HT-29 (cell line): ENCODE measurements around the gene GAS2. TPM values are rescaled to one million over a fixed set of nuclear protein-coding genes. Genes with fewer than 3 reads are reported as not detected.

ENCODE experiments used
- DNase-seq: peaks from one replicate; pipeline ENCODE4 v3.0.0-alpha.2; 2015; ENCODE audit warnings: low spot score
- total RNA-seq: library from RNA; depleted of rRNA; stranded (reverse); fragments of >200 nt; shearing (Covaris generic); gene quantifications from 2 replicates; pipeline ENCODE4 v1.2.3, GENCODE V29; 2014

Gene GAS2
- total RNA-seq, 1 experiment from 2014 or later: 3.3 TPM

GRCh38 chr11:22725079-22725478 is 58.7 kb downstream of the GAS2 start:
- no peak for DNase-seq

GRCh38 chr11:22728600-22729389 is 62.4 kb downstream of the GAS2 start:
- DNase-seq: no peak

- DNase-seq: peak; percentile 66
Measured at GRCh38 chr11:22730319-22730718, 63.9 kb downstream of the GAS2 start.

GRCh38 chr11:22732588-22732987 is 66.2 kb downstream of the GAS2 start:
- DNase-seq: no peak

GRCh38 chr11:22733475-22734248 is 67.3 kb downstream of the GAS2 start:
- no peak for DNase-seq

GRCh38 chr11:22734628-22735345 is 68.4 kb downstream of the GAS2 start:
- DNase-seq: no peak

- no peak for DNase-seq
Measured at GRCh38 chr11:22742157-22742613, 75.8 kb downstream of the GAS2 start.

- DNase-seq: no peak
Measured at GRCh38 chr11:22749536-22749935, 83.1 kb downstream of the GAS2 start.

GRCh38 chr11:22752908-22753310 is 86.5 kb downstream of the GAS2 start:
- no peak for DNase-seq

- DNase-seq: no peak
Measured at GRCh38 chr11:22753416-22753815, 87.0 kb downstream of the GAS2 start.

GRCh38 chr11:22761066-22761465 is 94.7 kb downstream of the GAS2 start:
- DNase-seq: no peak

GRCh38 chr11:22763166-22763565 is 96.8 kb downstream of the GAS2 start:
- DNase-seq: no peak

- no peak for DNase-seq
Measured at GRCh38 chr11:22764735-22765134, 98.3 kb downstream of the GAS2 start.

- no peak for DNase-seq
Measured at GRCh38 chr11:22768281-22768680, 101.9 kb downstream of the GAS2 start.

- no peak for DNase-seq
Measured at GRCh38 chr11:22769081-22769480, 102.7 kb downstream of the GAS2 start.

- DNase-seq: no peak
Measured at GRCh38 chr11:22774716-22775115, 108.3 kb downstream of the GAS2 start.

GRCh38 chr11:22775248-22775647 is 108.8 kb downstream of the GAS2 start:
- DNase-seq: no peak

- peak; percentile 45 for DNase-seq
Measured at GRCh38 chr11:22778642-22779041, 112.2 kb downstream of the GAS2 start.

GRCh38 chr11:22779850-22780249 is 113.4 kb downstream of the GAS2 start:
- DNase-seq: no peak

- DNase-seq: no peak
Measured at GRCh38 chr11:22780952-22781593, 114.7 kb downstream of the GAS2 start.

- no peak for DNase-seq
Measured at GRCh38 chr11:22785251-22785650, 118.8 kb downstream of the GAS2 start.

GRCh38 chr11:22786475-22786874 is 120.1 kb downstream of the GAS2 start:
- DNase-seq: no peak
